ENCODE measurements around the gene TUT4. TPM values are rescaled to one million over a fixed set of nuclear protein-coding genes. Genes with fewer than 3 reads are reported as not detected.

The TUT4 gene
- total and polyA plus RNA-seq, 4 donors: 16.4 to 142 (median 28.5) TPM

DNA sequence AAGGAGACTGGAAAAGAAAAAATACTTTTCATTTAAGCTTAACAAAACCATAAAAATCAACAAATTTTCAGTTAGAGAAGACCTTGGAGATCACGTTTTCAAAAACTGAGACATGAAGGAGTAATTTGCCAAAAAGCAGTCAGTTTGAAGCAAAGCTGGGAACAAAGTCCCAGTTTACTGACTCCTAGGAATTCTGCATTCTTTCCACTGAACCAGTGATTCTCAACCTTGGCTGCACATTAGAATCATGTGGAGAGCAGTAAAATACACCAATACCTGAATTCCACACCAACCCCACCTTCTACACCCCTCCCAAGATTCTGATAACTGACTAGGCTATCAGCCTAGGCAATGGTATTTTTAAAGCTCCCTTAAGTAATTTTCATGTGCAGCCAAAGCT, 75.0 kb downstream of the TUT4 start:
- Histone ChIP-seq H3K9me3 (ENCODE audit: control insufficient read depth in 4 of 4, insufficient read depth in 3 of 4, low read length in 3 of 4) (no peaks in the 10 kb centered on the region), H3K4me1 (ENCODE audit: control insufficient read depth in 5 of 5, insufficient read depth in 5 of 5, low read length in 5 of 5) (peaks cover 0 to 3% (median 0%) of the 10 kb centered on the region in 5 donors), H3K36me3 (ENCODE audit: control insufficient read depth in 4 of 4, insufficient read depth in 4 of 4, low read length in 4 of 4) (peaks cover 5 to 24% (median 14%) of the 10 kb centered on the region in 4 donors), H3K9ac (ENCODE audit: insufficient read depth in 1 of 2, low read length in 2 of 2) (no peak overlapping the region), H3K4me3 (no peak overlapping the region), H3K27ac (ENCODE audit: low read depth in 1 of 2, low read length in 1 of 2) (no peak overlapping the region), H3K27me3 (ENCODE audit: control insufficient read depth in 3 of 3, insufficient read depth in 3 of 3, low read length in 2 of 3) (no peaks in the 10 kb centered on the region)
- TF ChIP-seq, protein P1, sequence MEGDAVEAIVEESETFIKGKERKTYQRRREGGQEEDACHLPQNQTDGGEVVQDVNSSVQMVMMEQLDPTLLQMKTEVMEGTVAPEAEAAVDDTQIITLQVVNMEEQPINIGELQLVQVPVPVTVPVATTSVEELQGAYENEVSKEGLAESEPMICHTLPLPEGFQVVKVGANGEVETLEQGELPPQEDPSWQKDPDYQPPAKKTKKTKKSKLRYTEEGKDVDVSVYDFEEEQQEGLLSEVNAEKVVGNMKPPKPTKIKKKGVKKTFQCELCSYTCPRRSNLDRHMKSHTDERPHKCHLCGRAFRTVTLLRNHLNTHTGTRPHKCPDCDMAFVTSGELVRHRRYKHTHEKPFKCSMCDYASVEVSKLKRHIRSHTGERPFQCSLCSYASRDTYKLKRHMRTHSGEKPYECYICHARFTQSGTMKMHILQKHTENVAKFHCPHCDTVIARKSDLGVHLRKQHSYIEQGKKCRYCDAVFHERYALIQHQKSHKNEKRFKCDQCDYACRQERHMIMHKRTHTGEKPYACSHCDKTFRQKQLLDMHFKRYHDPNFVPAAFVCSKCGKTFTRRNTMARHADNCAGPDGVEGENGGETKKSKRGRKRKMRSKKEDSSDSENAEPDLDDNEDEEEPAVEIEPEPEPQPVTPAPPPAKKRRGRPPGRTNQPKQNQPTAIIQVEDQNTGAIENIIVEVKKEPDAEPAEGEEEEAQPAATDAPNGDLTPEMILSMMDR (IDR thresholded peaks at IDR 0.05; ENCODE audit: control extremely low read depth, extremely low read depth): no peak
- ATAC-seq (ENCODE audit: insufficient read depth, low FRiP score): no peak
- DNase-seq: no peak
- 95 to 97% methylated on average over 1 of the region's 1 CpG for WGBS, 2 donors

GRCh38 chr1:52476943-52477342, 75.9 kb downstream of the TUT4 start:
- Histone ChIP-seq H3K27ac (ENCODE audit: low read depth in 1 of 2, low read length in 1 of 2) (no peak overlapping the region), H3K4me3 (no peak overlapping the region), H3K4me1 (ENCODE audit: control insufficient read depth in 5 of 5, insufficient read depth in 5 of 5, low read length in 5 of 5) (peaks cover 0 to 3% (median 0%) of the 10 kb centered on the region in 5 donors), H3K27me3 (ENCODE audit: control insufficient read depth in 3 of 3, insufficient read depth in 3 of 3, low read length in 2 of 3) (no peaks in the 10 kb centered on the region), H3K9me3 (ENCODE audit: control insufficient read depth in 4 of 4, insufficient read depth in 3 of 4, low read length in 3 of 4) (no peaks in the 10 kb centered on the region), H3K36me3 (ENCODE audit: control insufficient read depth in 4 of 4, insufficient read depth in 4 of 4, low read length in 4 of 4) (peaks cover 2 to 24% (median 14%) of the 10 kb centered on the region in 4 donors), H3K9ac (ENCODE audit: insufficient read depth in 1 of 2, low read length in 2 of 2) (no peak overlapping the region)
- 95 to 98% methylated on average over 3 of the region's 3 CpGs for WGBS, 2 donors
- TF ChIP-seq, protein P1 (IDR thresholded peaks at IDR 0.05; ENCODE audit: control extremely low read depth, extremely low read depth): no peak
- DNase-seq (no peak), ATAC-seq (ENCODE audit: insufficient read depth, low FRiP score) (no peak)

GRCh38 chr1:52474807-52475206, 78.1 kb downstream of the TUT4 start:
- no peak overlapping the region for H3K9ac ChIP-seq (ENCODE audit: insufficient read depth in 1 of 2, low read length in 2 of 2)
- WGBS, 2 donors: 92 to 94% methylated on average over 4 of the region's 4 CpGs
- H3K9me3 ChIP-seq (ENCODE audit: control insufficient read depth in 4 of 4, insufficient read depth in 3 of 4, low read length in 3 of 4): no peaks in the 10 kb centered on the region
- TF ChIP-seq, protein P1 (IDR thresholded peaks at IDR 0.05; ENCODE audit: control extremely low read depth, extremely low read depth): no peak
- peaks cover 0 to 3% (median 0%) of the 10 kb centered on the region in 5 donors for H3K4me1 ChIP-seq (ENCODE audit: control insufficient read depth in 5 of 5, insufficient read depth in 5 of 5, low read length in 5 of 5)
- H3K36me3 ChIP-seq (ENCODE audit: control insufficient read depth in 4 of 4, insufficient read depth in 4 of 4, low read length in 4 of 4): peaks cover 2 to 25% (median 16%) of the 10 kb centered on the region in 4 donors
- no peak overlapping the region for H3K27ac ChIP-seq (ENCODE audit: low read depth in 1 of 2, low read length in 1 of 2)
- H3K4me3 ChIP-seq: no peak overlapping the region
- H3K27me3 ChIP-seq (ENCODE audit: control insufficient read depth in 3 of 3, insufficient read depth in 3 of 3, low read length in 2 of 3): no peaks in the 10 kb centered on the region
- ATAC-seq (ENCODE audit: insufficient read depth, low FRiP score): no peak
- no peak for DNase-seq

DNA sequence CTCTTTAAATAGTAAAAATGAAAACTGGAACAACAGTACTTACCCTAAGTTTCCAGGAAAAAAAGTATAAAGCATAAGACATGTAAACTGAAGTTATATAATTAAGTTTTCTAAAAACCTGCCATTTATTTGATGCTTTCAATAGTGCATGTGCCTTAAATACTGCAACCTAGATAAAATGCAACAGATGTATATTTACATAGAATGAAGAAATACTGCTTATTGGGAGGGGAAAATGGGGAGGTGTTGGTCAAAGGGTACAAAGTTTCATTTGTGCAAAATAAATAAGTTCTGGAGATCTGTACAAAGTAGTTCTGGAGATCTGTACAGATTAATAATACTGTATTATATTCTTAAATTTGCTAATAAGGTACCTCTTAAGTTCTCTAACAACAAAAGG, 79.9 kb downstream of the TUT4 start:
- TF ChIP-seq, protein P1 (IDR thresholded peaks at IDR 0.05; ENCODE audit: control extremely low read depth, extremely low read depth): no peak
- no peak for ATAC-seq (ENCODE audit: insufficient read depth, low FRiP score)
- DNase-seq: no peak

More for the DNA sequence above, 79.9 kb downstream of the TUT4 start:
- H3K9ac ChIP-seq (ENCODE audit: insufficient read depth in 1 of 2, low read length in 2 of 2): no peak overlapping the region
- H3K9me3 ChIP-seq (ENCODE audit: control insufficient read depth in 4 of 4, insufficient read depth in 3 of 4, low read length in 3 of 4): no peaks in the 10 kb centered on the region
- no peak overlapping the region for H3K27ac ChIP-seq (ENCODE audit: low read depth in 1 of 2, low read length in 1 of 2)
- H3K36me3 ChIP-seq (ENCODE audit: control insufficient read depth in 4 of 4, insufficient read depth in 4 of 4, low read length in 4 of 4): peaks cover 2 to 21% (median 8%) of the 10 kb centered on the region in 4 donors
- H3K4me3 ChIP-seq: no peak overlapping the region
- no peaks in the 10 kb centered on the region for H3K27me3 ChIP-seq (ENCODE audit: control insufficient read depth in 3 of 3, insufficient read depth in 3 of 3, low read length in 2 of 3)
- H3K4me1 ChIP-seq (ENCODE audit: control insufficient read depth in 5 of 5, insufficient read depth in 5 of 5, low read length in 5 of 5): peaks cover 0 to 3% (median 0%) of the 10 kb centered on the region in 5 donors

Data from lung (tissue), 12 donors.